ENCODE data around the gene DMRTA2.

DNA sequence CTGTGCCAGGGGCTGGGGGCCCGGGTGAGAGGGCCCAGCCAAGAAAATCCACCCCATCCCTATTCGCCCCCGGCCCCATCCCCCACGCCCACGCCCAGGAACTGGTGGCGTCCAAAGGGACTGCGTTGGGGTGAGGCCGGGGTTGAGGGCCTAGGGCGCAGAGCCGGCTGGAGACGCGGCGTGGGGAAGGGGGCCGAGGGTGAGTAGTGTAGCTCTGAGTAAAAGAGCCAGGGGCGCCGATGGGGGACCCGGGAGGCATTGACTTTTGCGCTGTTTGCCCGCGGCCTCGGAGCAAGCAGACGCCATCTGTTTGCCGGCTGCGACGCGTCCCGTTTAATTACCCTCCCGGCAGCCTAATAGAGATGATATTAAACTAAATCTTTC lies 3.5 kb upstream of the DMRTA2 start:
- TF ChIP-seq, protein P1, sequence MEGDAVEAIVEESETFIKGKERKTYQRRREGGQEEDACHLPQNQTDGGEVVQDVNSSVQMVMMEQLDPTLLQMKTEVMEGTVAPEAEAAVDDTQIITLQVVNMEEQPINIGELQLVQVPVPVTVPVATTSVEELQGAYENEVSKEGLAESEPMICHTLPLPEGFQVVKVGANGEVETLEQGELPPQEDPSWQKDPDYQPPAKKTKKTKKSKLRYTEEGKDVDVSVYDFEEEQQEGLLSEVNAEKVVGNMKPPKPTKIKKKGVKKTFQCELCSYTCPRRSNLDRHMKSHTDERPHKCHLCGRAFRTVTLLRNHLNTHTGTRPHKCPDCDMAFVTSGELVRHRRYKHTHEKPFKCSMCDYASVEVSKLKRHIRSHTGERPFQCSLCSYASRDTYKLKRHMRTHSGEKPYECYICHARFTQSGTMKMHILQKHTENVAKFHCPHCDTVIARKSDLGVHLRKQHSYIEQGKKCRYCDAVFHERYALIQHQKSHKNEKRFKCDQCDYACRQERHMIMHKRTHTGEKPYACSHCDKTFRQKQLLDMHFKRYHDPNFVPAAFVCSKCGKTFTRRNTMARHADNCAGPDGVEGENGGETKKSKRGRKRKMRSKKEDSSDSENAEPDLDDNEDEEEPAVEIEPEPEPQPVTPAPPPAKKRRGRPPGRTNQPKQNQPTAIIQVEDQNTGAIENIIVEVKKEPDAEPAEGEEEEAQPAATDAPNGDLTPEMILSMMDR (IDR thresholded peaks at IDR 0.05): no peak
- no peak for TF ChIP-seq POLR2A (IDR thresholded peaks at IDR 0.05)
